ENCODE data around the gene LYPLAL1.

DNA sequence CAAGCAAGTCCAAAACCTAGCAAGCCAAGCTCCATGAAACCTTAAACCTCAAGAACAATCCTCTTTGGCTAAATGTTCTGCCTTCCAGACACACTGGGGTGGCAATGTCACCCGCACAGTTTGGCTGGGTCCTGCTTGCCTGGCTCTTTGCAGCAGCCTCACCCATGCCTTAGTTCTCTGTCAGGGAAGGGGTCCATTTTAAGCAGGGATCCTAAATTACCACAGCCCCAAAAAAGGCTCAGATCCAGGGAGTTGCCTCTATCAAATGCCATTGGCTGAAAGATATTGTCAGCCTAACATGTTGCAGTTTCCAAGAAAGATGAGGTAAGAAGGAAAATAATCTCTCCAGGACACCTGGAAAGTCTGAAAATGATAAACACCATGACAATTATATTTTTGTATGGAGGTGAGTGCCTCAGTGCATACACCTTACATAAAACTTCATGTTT, 26.1 kb upstream of the LYPLAL1 start:
- TF ChIP-seq, protein P1, sequence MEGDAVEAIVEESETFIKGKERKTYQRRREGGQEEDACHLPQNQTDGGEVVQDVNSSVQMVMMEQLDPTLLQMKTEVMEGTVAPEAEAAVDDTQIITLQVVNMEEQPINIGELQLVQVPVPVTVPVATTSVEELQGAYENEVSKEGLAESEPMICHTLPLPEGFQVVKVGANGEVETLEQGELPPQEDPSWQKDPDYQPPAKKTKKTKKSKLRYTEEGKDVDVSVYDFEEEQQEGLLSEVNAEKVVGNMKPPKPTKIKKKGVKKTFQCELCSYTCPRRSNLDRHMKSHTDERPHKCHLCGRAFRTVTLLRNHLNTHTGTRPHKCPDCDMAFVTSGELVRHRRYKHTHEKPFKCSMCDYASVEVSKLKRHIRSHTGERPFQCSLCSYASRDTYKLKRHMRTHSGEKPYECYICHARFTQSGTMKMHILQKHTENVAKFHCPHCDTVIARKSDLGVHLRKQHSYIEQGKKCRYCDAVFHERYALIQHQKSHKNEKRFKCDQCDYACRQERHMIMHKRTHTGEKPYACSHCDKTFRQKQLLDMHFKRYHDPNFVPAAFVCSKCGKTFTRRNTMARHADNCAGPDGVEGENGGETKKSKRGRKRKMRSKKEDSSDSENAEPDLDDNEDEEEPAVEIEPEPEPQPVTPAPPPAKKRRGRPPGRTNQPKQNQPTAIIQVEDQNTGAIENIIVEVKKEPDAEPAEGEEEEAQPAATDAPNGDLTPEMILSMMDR (IDR thresholded peaks at IDR 0.05): no peak
- TF ChIP-seq EP300 (IDR thresholded peaks at IDR 0.05) (no peak), POLR2A (IDR thresholded peaks at IDR 0.05) (no peak)

Data from stomach (tissue), 4 donors.